Activated T-cell treated with anti-CD3 and anti-CD28 coated beads, Interleukin-2, amount 50 U/mL, for 72 hours (primary cell): ENCODE data around the gene BMPR1B. TPM values are rescaled to one million over a fixed set of nuclear protein-coding genes. Genes with fewer than 3 reads are reported as not detected.
"Not testable (repeated sequence)": the region's sequence is repeated elsewhere in the genome, so short reads cannot be mapped to it uniquely, and the experiment has no call there.

Source experiments
- ATAC-seq, 2 donors: fragments of 150-1000 bp; cut with Tn5 transposase; replicated peaks in 1 of 2; 2 replicates each; pipeline ENCODE4 v1.10.0; 2021; ENCODE audit warnings: moderate library complexity in 2 of 2, mild to moderate bottlenecking in 1 of 2
- DNase-seq, 2 donors: peaks; one replicate each; pipeline ENCODE4 v3.0.0; 2021 to 2022; ENCODE audit warnings: mixed read lengths in 1 of 2
- H3K27ac Mint-ChIP-seq: one replicate; pipeline ENCODE4 v1.8.0; 2022; ENCODE audit warnings: mild to moderate bottlenecking, moderate library complexity, mixed read lengths
- H3K27me3 Mint-ChIP-seq: one replicate; pipeline ENCODE4 v1.8.0; 2022; ENCODE audit warnings: low read depth, mixed read lengths
- H3K36me3 Mint-ChIP-seq, 2 donors: one replicate each; pipeline ENCODE4 v1.8.0; 2022; ENCODE audit warnings: mixed read lengths in 2 of 2, mild to moderate bottlenecking in 1 of 2; ENCODE audit not compliant: insufficient read depth in 2 of 2
- H3K4me1 Mint-ChIP-seq: one replicate; pipeline ENCODE4 v1.8.0; 2022; ENCODE audit warnings: low read depth, mixed read lengths
- H3K4me3 Mint-ChIP-seq, 2 donors: one replicate each; pipeline ENCODE4 v1.8.0; 2022; ENCODE audit warnings: mild to moderate bottlenecking in 2 of 2, mixed read lengths in 2 of 2, moderate library complexity in 2 of 2
- H3K9me3 Mint-ChIP-seq, 2 donors: one replicate each; pipeline ENCODE4 v1.8.0; 2022; ENCODE audit warnings: mixed read lengths in 2 of 2
- total RNA-seq, 2 donors: library from RNA; stranded (reverse); gene quantifications; one replicate each; pipeline ENCODE4 v1.2.3, GENCODE V29; 2022

The BMPR1B gene
- total RNA-seq, 2 donors from 2014 or later, result not detected

DNA sequence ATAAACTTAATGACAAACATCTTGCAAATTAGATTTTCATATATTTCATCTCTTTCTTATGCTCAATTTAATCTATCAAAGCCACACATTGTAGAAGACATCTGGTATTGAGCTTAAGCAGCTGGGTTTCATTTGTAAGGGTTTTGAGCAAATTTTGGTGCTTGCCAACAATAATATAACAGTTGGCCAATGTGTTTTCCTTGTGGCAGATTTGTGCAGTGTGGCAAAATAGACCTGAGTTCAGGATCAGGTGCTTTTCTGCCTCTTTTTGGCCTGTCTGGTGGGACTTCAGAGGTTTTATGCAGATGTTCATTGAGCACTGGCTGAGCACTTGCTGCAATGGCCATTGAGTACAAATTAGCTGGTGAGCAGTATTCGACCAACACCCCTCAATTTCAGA, 301.9 kb downstream of the BMPR1B start:
- H3K36me3 Mint-ChIP-seq, result no peaks in the 10 kb centered on the region
- H3K4me3 Mint-ChIP-seq, result no peak overlapping the region
- no peaks in the 10 kb centered on the region for H3K27me3 Mint-ChIP-seq
- H3K9me3 Mint-ChIP-seq, result no peaks in the 10 kb centered on the region
- DNase-seq, result no peak
- ATAC-seq, result no peak
- H3K27ac Mint-ChIP-seq, result no peak overlapping the region
- H3K4me1 Mint-ChIP-seq, result no peaks in the 10 kb centered on the region

DNA sequence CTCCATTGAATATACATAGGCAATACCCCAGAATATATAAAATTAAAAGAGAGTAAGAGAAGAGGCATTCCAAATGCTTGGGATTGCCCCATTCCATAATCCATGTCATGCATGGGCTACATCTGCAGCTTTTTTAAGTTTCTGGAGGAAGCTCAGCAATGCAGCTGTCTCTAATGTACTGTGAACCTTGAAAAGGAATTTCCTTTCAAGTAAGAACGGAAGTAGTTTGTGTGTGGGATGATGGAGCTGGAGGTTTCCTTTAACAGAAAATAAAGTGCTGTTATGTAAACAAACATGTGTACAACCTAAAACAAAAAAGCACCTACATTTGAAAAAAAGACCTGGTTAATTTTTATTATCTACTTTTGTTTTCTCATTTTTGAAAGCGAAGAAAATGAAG, 303.5 kb downstream of the BMPR1B start:
- no peaks in the 10 kb centered on the region for H3K27me3 Mint-ChIP-seq
- H3K9me3 Mint-ChIP-seq, result no peaks in the 10 kb centered on the region
- H3K36me3 Mint-ChIP-seq, result no peaks in the 10 kb centered on the region
- ATAC-seq (no peak), DNase-seq (no peak)
- no peak overlapping the region for H3K4me3 Mint-ChIP-seq
- H3K4me1 Mint-ChIP-seq, result no peaks in the 10 kb centered on the region
- no peak overlapping the region for H3K27ac Mint-ChIP-seq

- ATAC-seq, H3K36me3 Mint-ChIP-seq, H3K4me1 Mint-ChIP-seq, H3K27me3 Mint-ChIP-seq, DNase-seq, H3K4me3 Mint-ChIP-seq, H3K27ac Mint-ChIP-seq, H3K9me3 Mint-ChIP-seq: not testable (repeated sequence)
Measured at GRCh38 chr4:95061801-95062200, 304.0 kb downstream of the BMPR1B start.

- Mint-ChIP-seq H3K36me3 (no peaks in the 10 kb centered on the region), H3K4me1 (peaks cover 7% of the 10 kb centered on the region), H3K27ac (no peak overlapping the region), H3K4me3 (no peak overlapping the region), H3K27me3 (no peaks in the 10 kb centered on the region), H3K9me3 (no peaks in the 10 kb centered on the region)
- no peak for ATAC-seq
- no peak for DNase-seq
Measured at GRCh38 chr4:95066050-95066449, 308.3 kb downstream of the BMPR1B start.

GRCh38 chr4:95068401-95068800, 310.6 kb downstream of the BMPR1B start:
- Mint-ChIP-seq H3K4me3 (no peak overlapping the region), H3K27me3 (no peaks in the 10 kb centered on the region), H3K9me3 (no peaks in the 10 kb centered on the region), H3K27ac (no peak overlapping the region), H3K4me1 (peaks cover 7% of the 10 kb centered on the region), H3K36me3 (no peaks in the 10 kb centered on the region)
- no peak for DNase-seq
- ATAC-seq, result no peak

- Mint-ChIP-seq H3K4me3 (no peak overlapping the region), H3K27ac (no peak overlapping the region), H3K4me1 (peaks cover 7% of the 10 kb centered on the region), H3K9me3 (no peaks in the 10 kb centered on the region), H3K36me3 (no peaks in the 10 kb centered on the region), H3K27me3 (no peaks in the 10 kb centered on the region)
- no peak for ATAC-seq
- no peak for DNase-seq
Measured at GRCh38 chr4:95068818-95069478, 311.2 kb downstream of the BMPR1B start.

- no peak overlapping the region for H3K4me3 Mint-ChIP-seq
- H3K27ac Mint-ChIP-seq, result no peak overlapping the region
- no peaks in the 10 kb centered on the region for H3K9me3 Mint-ChIP-seq
- H3K27me3 Mint-ChIP-seq, result no peaks in the 10 kb centered on the region
- DNase-seq (no peak), ATAC-seq (no peak)
- no peaks in the 10 kb centered on the region for H3K36me3 Mint-ChIP-seq
- peaks cover 7% of the 10 kb centered on the region for H3K4me1 Mint-ChIP-seq
Measured at GRCh38 chr4:95071851-95072250, 314.1 kb downstream of the BMPR1B start.

- no peaks in the 10 kb centered on the region for H3K9me3 Mint-ChIP-seq
- no peak for ATAC-seq
Measured at GRCh38 chr4:95073646-95074045, 315.9 kb downstream of the BMPR1B start.

DNA sequence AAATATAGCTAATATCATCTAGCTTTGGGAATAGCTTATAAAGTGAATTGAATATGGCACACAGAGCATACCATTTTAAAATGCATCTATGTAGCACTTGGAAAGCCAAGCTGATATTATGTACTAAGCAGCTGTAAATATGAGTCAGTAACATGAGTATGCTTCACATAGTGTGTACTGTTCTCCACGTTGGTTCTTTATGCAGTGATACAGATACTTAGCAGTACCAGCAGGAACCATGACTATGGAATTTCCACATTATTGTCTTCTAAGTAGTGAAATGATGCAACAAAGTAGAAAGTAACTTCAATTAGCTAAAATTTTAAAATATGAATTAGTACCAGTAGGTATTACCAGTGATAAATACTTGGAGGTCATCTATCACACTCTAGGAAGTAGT, 320.1 kb downstream of the BMPR1B start:
- ATAC-seq (no peak), DNase-seq (no peak)
- Mint-ChIP-seq H3K9me3 (no peaks in the 10 kb centered on the region), H3K36me3 (no peaks in the 10 kb centered on the region), H3K4me3 (no peak overlapping the region), H3K27ac (no peak overlapping the region), H3K4me1 (no peaks in the 10 kb centered on the region), H3K27me3 (no peaks in the 10 kb centered on the region)

More at GRCh38 chr4:95073646-95074045, 315.9 kb downstream of the BMPR1B start:
- H3K27me3 Mint-ChIP-seq, result no peaks in the 10 kb centered on the region
- H3K4me1 Mint-ChIP-seq, result peaks cover 7% of the 10 kb centered on the region
- no peak overlapping the region for H3K4me3 Mint-ChIP-seq
- no peak for DNase-seq
- no peaks in the 10 kb centered on the region for H3K36me3 Mint-ChIP-seq
- H3K27ac Mint-ChIP-seq, result no peak overlapping the region

DNA sequence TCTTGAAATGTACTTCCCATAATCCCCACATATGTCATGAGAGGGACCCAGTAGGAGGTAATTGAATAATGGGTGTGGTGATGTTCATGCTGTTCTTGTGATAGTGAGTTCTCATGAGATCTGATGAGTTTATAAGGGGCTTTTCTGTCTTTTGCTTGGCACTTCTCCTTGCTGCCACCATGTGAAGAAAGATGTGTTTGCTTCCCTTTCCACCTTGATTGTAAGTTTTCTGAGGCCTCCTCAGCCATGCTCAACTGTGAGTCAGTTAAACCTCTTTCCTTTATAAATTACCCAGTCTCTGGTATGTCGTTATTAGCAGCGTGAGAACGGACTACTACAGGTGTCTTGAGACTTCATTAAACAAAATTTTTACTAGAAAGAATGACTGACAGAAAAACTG, 323.2 kb downstream of the BMPR1B start:
- ATAC-seq (no peak), DNase-seq (no peak)
- Mint-ChIP-seq H3K27ac (no peak overlapping the region), H3K36me3 (no peaks in the 10 kb centered on the region), H3K4me1 (peaks cover 12% of the 10 kb centered on the region), H3K4me3 (no peak overlapping the region), H3K27me3 (peaks cover 6% of the 10 kb centered on the region), H3K9me3 (no peaks in the 10 kb centered on the region)

GRCh38 chr4:95084584-95084983, 326.8 kb downstream of the BMPR1B start:
- no peaks in the 10 kb centered on the region for H3K36me3 Mint-ChIP-seq
- H3K9me3 Mint-ChIP-seq, result no peaks in the 10 kb centered on the region
- DNase-seq (no peak), ATAC-seq (no peak)
- H3K27ac Mint-ChIP-seq, result no peak overlapping the region
- H3K27me3 Mint-ChIP-seq, result peaks cover 6% of the 10 kb centered on the region
- peaks cover 19% of the 10 kb centered on the region for H3K4me1 Mint-ChIP-seq
- no peak overlapping the region for H3K4me3 Mint-ChIP-seq

- peaks cover 19% of the 10 kb centered on the region for H3K4me1 Mint-ChIP-seq
- no peaks in the 10 kb centered on the region for H3K36me3 Mint-ChIP-seq
- no peaks in the 10 kb centered on the region for H3K9me3 Mint-ChIP-seq
- DNase-seq (no peak), ATAC-seq (no peak)
- peaks cover 6% of the 10 kb centered on the region for H3K27me3 Mint-ChIP-seq
- H3K27ac Mint-ChIP-seq, result no peak overlapping the region
- H3K4me3 Mint-ChIP-seq, result peak overlapping the region; percentile 13 to 29
Measured at GRCh38 chr4:95085124-95085833, 327.5 kb downstream of the BMPR1B start.

DNA sequence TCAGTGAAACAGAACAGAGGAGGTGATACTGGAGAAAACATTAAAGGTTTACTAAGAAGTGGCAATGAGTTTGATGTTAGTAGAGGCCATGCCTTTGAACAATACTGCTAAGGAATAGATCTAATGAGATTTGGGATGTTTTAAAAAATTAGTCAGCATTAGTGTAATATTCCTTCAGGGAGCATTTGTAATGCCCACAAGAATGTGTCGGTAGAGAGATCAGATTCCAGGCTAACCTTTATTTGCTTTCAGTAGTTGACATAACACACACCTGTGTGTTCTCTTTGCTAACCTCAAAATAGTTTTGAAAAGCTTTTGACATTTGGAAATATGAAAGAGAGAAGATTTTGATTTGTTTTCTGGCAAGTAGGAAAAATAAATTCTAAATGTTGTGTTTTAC, 328.8 kb downstream of the BMPR1B start:
- Mint-ChIP-seq H3K27me3 (peaks cover 11% of the 10 kb centered on the region), H3K27ac (no peak overlapping the region), H3K4me3 (no peak overlapping the region), H3K36me3 (no peaks in the 10 kb centered on the region), H3K9me3 (no peaks in the 10 kb centered on the region), H3K4me1 (peaks cover 24% of the 10 kb centered on the region)
- DNase-seq (no peak), ATAC-seq (no peak)
